ENCODE results near the gene HGFAC. TPM values are rescaled to one million over a fixed set of nuclear protein-coding genes. Genes with fewer than 3 reads are reported as not detected.

Gene HGFAC
- total RNA-seq, 1 donor from 2014 or later: not detected

GRCh38 chr4:3417448-3417847 lies 24.3 kb upstream of the HGFAC start:
- H3K4me1 ChIP-seq: no peaks in the 10 kb centered on the region
- intact Hi-C loops (cut with DNase I): no loop called here
- peaks cover 0 to 43% of the 10 kb centered on the region in 2 donors for H3K36me3 ChIP-seq
- no peaks in the 10 kb centered on the region for H3K27me3 ChIP-seq
- no peak for DNase-seq (ENCODE audit: extremely low spot score in 2 of 2)
- H3K9me3 ChIP-seq: no peaks in the 10 kb centered on the region
- no peak overlapping the region for H3K4me3 ChIP-seq
- no peak for TF ChIP-seq POLR2AphosphoS5 (IDR thresholded peaks at IDR 0.05; ENCODE audit: insufficient read depth in 1 of 2, low read depth in 1 of 2)
- no peak for TF ChIP-seq CTCF (IDR thresholded peaks at IDR 0.05)
- no peak for TF ChIP-seq POLR2A (IDR thresholded peaks at IDR 0.05)
- no peak overlapping the region for H3K27ac ChIP-seq

GRCh38 chr4:3418029-3418762 lies 23.6 kb upstream of the HGFAC start:
- Histone ChIP-seq H3K4me3 (no peak overlapping the region), H3K27ac (no peak overlapping the region), H3K36me3 (peaks cover 0 to 46% of the 10 kb centered on the region in 2 donors), H3K4me1 (no peaks in the 10 kb centered on the region), H3K27me3 (no peaks in the 10 kb centered on the region), H3K9me3 (no peaks in the 10 kb centered on the region)
- TF ChIP-seq POLR2A (IDR thresholded peaks at IDR 0.05): no peak
- TF ChIP-seq POLR2AphosphoS5 (IDR thresholded peaks at IDR 0.05; ENCODE audit: insufficient read depth in 1 of 2, low read depth in 1 of 2): no peak
- no peak for TF ChIP-seq CTCF (IDR thresholded peaks at IDR 0.05)
- DNase-seq (ENCODE audit: extremely low spot score in 2 of 2): no peak
- intact Hi-C loops (cut with DNase I): no loop called here

- Histone ChIP-seq H3K4me1 (no peaks in the 10 kb centered on the region), H3K27ac (no peak overlapping the region), H3K4me3 (no peak overlapping the region), H3K36me3 (peaks cover 0 to 62% of the 10 kb centered on the region in 2 donors), H3K27me3 (no peaks in the 10 kb centered on the region), H3K9me3 (no peaks in the 10 kb centered on the region)
- TF ChIP-seq CTCF (IDR thresholded peaks at IDR 0.05): no peak
- no peak for TF ChIP-seq POLR2AphosphoS5 (IDR thresholded peaks at IDR 0.05; ENCODE audit: insufficient read depth in 1 of 2, low read depth in 1 of 2)
- TF ChIP-seq POLR2A (IDR thresholded peaks at IDR 0.05): no peak
- intact Hi-C loops (cut with DNase I): no loop called here
- no peak for DNase-seq (ENCODE audit: extremely low spot score in 2 of 2)
Measured at GRCh38 chr4:3419836-3420605, 21.7 kb upstream of the HGFAC start.

GRCh38 chr4:3420606-3420955 lies 21.2 kb upstream of the HGFAC start:
- intact Hi-C loops (cut with DNase I): no loop called here
- no peak overlapping the region for H3K27ac ChIP-seq
- no peak for DNase-seq (ENCODE audit: extremely low spot score in 2 of 2)

More at GRCh38 chr4:3420606-3420955, 21.2 kb upstream of the HGFAC start:
- TF ChIP-seq POLR2A (IDR thresholded peaks at IDR 0.05) (no peak), POLR2AphosphoS5 (IDR thresholded peaks at IDR 0.05; ENCODE audit: insufficient read depth in 1 of 2, low read depth in 1 of 2) (no peak), CTCF (IDR thresholded peaks at IDR 0.05) (no peak)
- no peaks in the 10 kb centered on the region for H3K27me3 ChIP-seq
- H3K9me3 ChIP-seq: no peaks in the 10 kb centered on the region
- H3K4me3 ChIP-seq: no peak overlapping the region
- no peaks in the 10 kb centered on the region for H3K4me1 ChIP-seq
- H3K36me3 ChIP-seq: peaks cover 0 to 58% of the 10 kb centered on the region in 2 donors
